ENCODE data around the gene TOPORS.

Gene TOPORS

GRCh38 chr9:32501868-32502267 lies 50.5 kb downstream of the TOPORS start:
- DNase-seq, result no peak

GRCh38 chr9:32500768-32501167 lies 51.6 kb downstream of the TOPORS start:
- DNase-seq, result no peak

- DNase-seq, result no peak
Observed at GRCh38 chr9:32497921-32498320, 54.5 kb downstream of the TOPORS start.

- DNase-seq, result no peak
Observed at GRCh38 chr9:32490601-32491000, 61.8 kb downstream of the TOPORS start.
